Neural progenitor cell (in vitro differentiated cells): ENCODE data around the gene NUTF2. TPM values are rescaled to one million over a fixed set of nuclear protein-coding genes. Genes with fewer than 3 reads are reported as not detected.
A peak's percentile ranks its signal among the peaks of the same experiment; 100 is the strongest.

Experiments used
- DNase-seq: peaks from one replicate; pipeline ENCODE4 v3.0.0-alpha.2; 2016; ENCODE audit warnings: low spot score
- H2AFZ ChIP-seq: fragments of 200-600 bp; sonication (generic); replicated peaks from 2 replicates; pipeline ENCODE4 v1.6.1; 2016; ENCODE audit warnings: antibody characterized with exemption
- H3F3A ChIP-seq: fragments of 200-600 bp; sonication (generic); 2 replicates; pipeline ENCODE4 v1.6.1; 2016; ENCODE audit warnings: antibody characterized with exemption, low read depth
- H3K27ac ChIP-seq: fragments of 200-600 bp; sonication (generic); 2 replicates; pipeline ENCODE4 v1.5.1; 2016; ENCODE audit warnings: mild to moderate bottlenecking
- H3K27me3 ChIP-seq: fragments of 200-600 bp; sonication (generic); 2 replicates; pipeline ENCODE4 v1.6.1; 2016; ENCODE audit warnings: mild to moderate bottlenecking, moderate library complexity
- H3K36me3 ChIP-seq: fragments of 200-600 bp; sonication (generic); 2 replicates; pipeline ENCODE4 v1.5.1; 2016
- H3K4me1 ChIP-seq: fragments of 200-600 bp; sonication (generic); 2 replicates; pipeline ENCODE4 v1.6.1; 2016; ENCODE audit warnings: mixed run types
- H3K4me2 ChIP-seq: fragments of 200-600 bp; sonication (generic); 2 replicates; pipeline ENCODE4 v1.6.1; 2016
- H3K4me3 ChIP-seq: fragments of 200-600 bp; sonication (generic); 2 replicates; pipeline ENCODE4 v1.5.1; 2016
- H3K79me2 ChIP-seq: fragments of 200-600 bp; sonication (generic); 2 replicates; pipeline ENCODE4 v1.6.1; 2016; ENCODE audit warnings: low read depth
- H3K9ac ChIP-seq: fragments of 200-600 bp; sonication (generic); 2 replicates; pipeline ENCODE4 v1.6.1; 2016
- H3K9me3 ChIP-seq: fragments of 200-600 bp; sonication (generic); 2 replicates; pipeline ENCODE4 v1.5.1; 2016; ENCODE audit warnings: low read depth
- H4K20me1 ChIP-seq: fragments of 200-600 bp; sonication (generic); 2 replicates; pipeline ENCODE4 v1.6.1; 2016; ENCODE audit warnings: low read depth
- H3K27ac Mint-ChIP-seq: 3 replicates; pipeline ENCODE4 v1.8.0; 2021; ENCODE audit warnings: mixed read lengths
- H3K27me3 Mint-ChIP-seq: 2 replicates; pipeline ENCODE4 v1.8.0; 2022; ENCODE audit warnings: low read depth, mild to moderate bottlenecking, inconsistent platforms, moderate library complexity, mixed read lengths; ENCODE audit not compliant: insufficient read depth
- H3K36me3 Mint-ChIP-seq: 3 replicates; pipeline ENCODE4 v1.8.0; 2021; ENCODE audit warnings: mixed read lengths
- H3K4me1 Mint-ChIP-seq: 3 replicates; pipeline ENCODE4 v1.8.0; 2021; ENCODE audit warnings: mixed read lengths
- H3K4me3 Mint-ChIP-seq: 3 replicates; pipeline ENCODE4 v1.8.0; 2021; ENCODE audit warnings: mild to moderate bottlenecking, moderate library complexity, mixed read lengths
- H3K9me3 Mint-ChIP-seq: 3 replicates; pipeline ENCODE4 v1.8.0; 2020; ENCODE audit warnings: mixed read lengths
- EZH2 ChIP-seq: fragments of 200-600 bp; sonication (generic); IDR thresholded peaks from 2 replicates; pipeline ENCODE4 v1.6.1; 2017; ENCODE audit warnings: antibody characterized with exemption, mild to moderate bottlenecking, moderate library complexity
- EZH2phosphoT487 ChIP-seq: fragments of 200-600 bp; sonication (generic); IDR thresholded peaks from 2 replicates; pipeline ENCODE4 v1.6.1; 2017; ENCODE audit warnings: antibody characterized with exemption
- total RNA-seq: library from RNA; depleted of rRNA; stranded (reverse); fragments of >200 nt; gene quantifications from 2 replicates; pipeline ENCODE4 v1.2.3, GENCODE V29; 2015; ENCODE audit warnings: low replicate concordance
- TF ChIP-seq, protein P1 (sequence below): fragments of 200-600 bp; sonication (generic); IDR thresholded peaks from 2 replicates; pipeline ENCODE4 v1.5.1; 2017; ENCODE audit warnings: antibody characterized with exemption, mild to moderate bottlenecking

Gene NUTF2
- total RNA-seq, 1 donor from 2014 or later: 133 TPM

GRCh38 chr16:67822511-67822910, 24.2 kb upstream of the NUTF2 start:
- H3K9me3 ChIP-seq: no peaks in the 10 kb centered on the region
- H3K4me3 Mint-ChIP-seq: no peak overlapping the region
- no peak overlapping the region for H3K27ac Mint-ChIP-seq
- no peaks in the 10 kb centered on the region for H3K36me3 ChIP-seq
- H3K9ac ChIP-seq: no peak overlapping the region
- no peaks in the 10 kb centered on the region for H3F3A ChIP-seq
- no peaks in the 10 kb centered on the region for H3K4me1 Mint-ChIP-seq
- no peaks in the 10 kb centered on the region for H3K27me3 ChIP-seq
- H2AFZ ChIP-seq: no peak overlapping the region
- H3K4me1 ChIP-seq: peaks cover 7% of the 10 kb centered on the region
- H3K9me3 Mint-ChIP-seq: no peaks in the 10 kb centered on the region
- no peak overlapping the region for H3K4me2 ChIP-seq
- H3K36me3 Mint-ChIP-seq: peaks cover 9% of the 10 kb centered on the region
- no peaks in the 10 kb centered on the region for H4K20me1 ChIP-seq
- TF ChIP-seq EZH2phosphoT487 (no peak), EZH2 (no peak)
- TF ChIP-seq, protein P1, sequence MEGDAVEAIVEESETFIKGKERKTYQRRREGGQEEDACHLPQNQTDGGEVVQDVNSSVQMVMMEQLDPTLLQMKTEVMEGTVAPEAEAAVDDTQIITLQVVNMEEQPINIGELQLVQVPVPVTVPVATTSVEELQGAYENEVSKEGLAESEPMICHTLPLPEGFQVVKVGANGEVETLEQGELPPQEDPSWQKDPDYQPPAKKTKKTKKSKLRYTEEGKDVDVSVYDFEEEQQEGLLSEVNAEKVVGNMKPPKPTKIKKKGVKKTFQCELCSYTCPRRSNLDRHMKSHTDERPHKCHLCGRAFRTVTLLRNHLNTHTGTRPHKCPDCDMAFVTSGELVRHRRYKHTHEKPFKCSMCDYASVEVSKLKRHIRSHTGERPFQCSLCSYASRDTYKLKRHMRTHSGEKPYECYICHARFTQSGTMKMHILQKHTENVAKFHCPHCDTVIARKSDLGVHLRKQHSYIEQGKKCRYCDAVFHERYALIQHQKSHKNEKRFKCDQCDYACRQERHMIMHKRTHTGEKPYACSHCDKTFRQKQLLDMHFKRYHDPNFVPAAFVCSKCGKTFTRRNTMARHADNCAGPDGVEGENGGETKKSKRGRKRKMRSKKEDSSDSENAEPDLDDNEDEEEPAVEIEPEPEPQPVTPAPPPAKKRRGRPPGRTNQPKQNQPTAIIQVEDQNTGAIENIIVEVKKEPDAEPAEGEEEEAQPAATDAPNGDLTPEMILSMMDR: no peak
- H3K27me3 Mint-ChIP-seq: peaks cover 2% of the 10 kb centered on the region
- H3K27ac ChIP-seq: no peak overlapping the region
- no peak for DNase-seq
- H3K4me3 ChIP-seq: no peak overlapping the region
- no peaks in the 10 kb centered on the region for H3K79me2 ChIP-seq

DNA sequence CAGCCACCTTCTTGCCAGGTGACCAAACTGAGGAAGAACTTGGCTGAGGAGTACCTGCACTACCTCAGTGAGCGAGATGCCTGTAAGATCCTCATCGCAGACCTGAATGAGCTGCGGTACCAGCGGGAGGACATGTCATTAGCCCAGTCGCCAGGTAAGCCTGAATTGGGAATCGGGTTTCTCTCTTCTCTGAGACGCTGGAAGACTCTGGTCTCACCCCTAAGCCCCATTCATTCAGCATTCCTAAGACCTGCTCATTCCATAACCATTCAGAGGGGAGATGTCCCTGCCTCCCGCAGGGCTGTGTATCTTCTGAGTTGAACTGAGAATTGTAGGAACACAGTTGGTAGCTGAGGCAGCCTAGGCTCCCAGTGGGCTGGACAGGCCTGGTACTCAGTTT, 21.6 kb upstream of the NUTF2 start:
- H3F3A ChIP-seq: no peaks in the 10 kb centered on the region
- no peaks in the 10 kb centered on the region for H4K20me1 ChIP-seq
- peak; percentile 32 for DNase-seq
- no peaks in the 10 kb centered on the region for H3K4me1 Mint-ChIP-seq
- H3K9me3 Mint-ChIP-seq: no peaks in the 10 kb centered on the region
- no peak for TF ChIP-seq EZH2phosphoT487
- no peak for TF ChIP-seq EZH2
- TF ChIP-seq, protein P1: no peak
- H3K4me3 ChIP-seq: no peak overlapping the region
- no peaks in the 10 kb centered on the region for H3K27me3 ChIP-seq
- H3K9me3 ChIP-seq: no peaks in the 10 kb centered on the region
- H3K27ac Mint-ChIP-seq: no peak overlapping the region
- peaks cover 7% of the 10 kb centered on the region for H3K4me1 ChIP-seq
- no peak overlapping the region for H3K9ac ChIP-seq
- H3K79me2 ChIP-seq: no peaks in the 10 kb centered on the region
- peaks cover 2% of the 10 kb centered on the region for H3K27me3 Mint-ChIP-seq
- no peak overlapping the region for H3K4me3 Mint-ChIP-seq
- H3K4me2 ChIP-seq: peak overlapping the region; percentile 18
- H2AFZ ChIP-seq: no peak overlapping the region
- H3K36me3 ChIP-seq: no peaks in the 10 kb centered on the region
- H3K36me3 Mint-ChIP-seq: peaks cover 9% of the 10 kb centered on the region
- H3K27ac ChIP-seq: peak overlapping the region; percentile 13

DNA sequence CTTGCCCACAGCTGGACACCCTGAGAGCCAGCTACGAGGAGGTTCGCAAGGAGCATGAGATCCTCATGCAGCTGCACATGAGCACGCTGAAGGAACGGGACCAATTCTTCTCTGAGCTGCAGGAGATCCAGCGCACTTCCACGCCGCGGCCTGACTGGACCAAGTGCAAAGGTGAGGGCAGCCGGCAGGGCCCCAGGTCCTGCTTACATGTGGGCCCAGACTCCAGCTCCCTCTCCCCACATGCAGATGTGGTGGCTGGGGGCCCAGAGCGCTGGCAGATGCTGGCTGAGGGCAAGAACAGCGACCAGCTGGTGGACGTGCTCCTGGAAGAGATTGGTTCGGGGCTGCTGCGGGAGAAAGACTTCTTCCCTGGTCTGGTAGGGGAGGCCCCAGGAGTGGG, 20.8 kb upstream of the NUTF2 start:
- H3K9me3 Mint-ChIP-seq: no peaks in the 10 kb centered on the region
- TF ChIP-seq, protein P1: no peak
- TF ChIP-seq EZH2phosphoT487 (no peak), EZH2 (no peak)
- no peaks in the 10 kb centered on the region for H3K27me3 ChIP-seq

More for the DNA sequence above, 20.8 kb upstream of the NUTF2 start:
- H4K20me1 ChIP-seq: no peaks in the 10 kb centered on the region
- no peaks in the 10 kb centered on the region for H3F3A ChIP-seq
- Mint-ChIP-seq H3K27me3 (peaks cover 2% of the 10 kb centered on the region), H3K27ac (no peak overlapping the region), H3K4me1 (no peaks in the 10 kb centered on the region), H3K4me3 (no peak overlapping the region), H3K36me3 (peaks cover 9% of the 10 kb centered on the region)
- no peaks in the 10 kb centered on the region for H3K79me2 ChIP-seq
- no peak overlapping the region for H3K27ac ChIP-seq
- H3K4me2 ChIP-seq: no peak overlapping the region
- no peaks in the 10 kb centered on the region for H3K9me3 ChIP-seq
- H3K36me3 ChIP-seq: no peaks in the 10 kb centered on the region
- H2AFZ ChIP-seq: no peak overlapping the region
- H3K9ac ChIP-seq: no peak overlapping the region
- no peak overlapping the region for H3K4me3 ChIP-seq
- peaks cover 7% of the 10 kb centered on the region for H3K4me1 ChIP-seq
- no peak for DNase-seq
